ENCODE results near the gene ZNF407.

ZNF407 gene

DNA sequence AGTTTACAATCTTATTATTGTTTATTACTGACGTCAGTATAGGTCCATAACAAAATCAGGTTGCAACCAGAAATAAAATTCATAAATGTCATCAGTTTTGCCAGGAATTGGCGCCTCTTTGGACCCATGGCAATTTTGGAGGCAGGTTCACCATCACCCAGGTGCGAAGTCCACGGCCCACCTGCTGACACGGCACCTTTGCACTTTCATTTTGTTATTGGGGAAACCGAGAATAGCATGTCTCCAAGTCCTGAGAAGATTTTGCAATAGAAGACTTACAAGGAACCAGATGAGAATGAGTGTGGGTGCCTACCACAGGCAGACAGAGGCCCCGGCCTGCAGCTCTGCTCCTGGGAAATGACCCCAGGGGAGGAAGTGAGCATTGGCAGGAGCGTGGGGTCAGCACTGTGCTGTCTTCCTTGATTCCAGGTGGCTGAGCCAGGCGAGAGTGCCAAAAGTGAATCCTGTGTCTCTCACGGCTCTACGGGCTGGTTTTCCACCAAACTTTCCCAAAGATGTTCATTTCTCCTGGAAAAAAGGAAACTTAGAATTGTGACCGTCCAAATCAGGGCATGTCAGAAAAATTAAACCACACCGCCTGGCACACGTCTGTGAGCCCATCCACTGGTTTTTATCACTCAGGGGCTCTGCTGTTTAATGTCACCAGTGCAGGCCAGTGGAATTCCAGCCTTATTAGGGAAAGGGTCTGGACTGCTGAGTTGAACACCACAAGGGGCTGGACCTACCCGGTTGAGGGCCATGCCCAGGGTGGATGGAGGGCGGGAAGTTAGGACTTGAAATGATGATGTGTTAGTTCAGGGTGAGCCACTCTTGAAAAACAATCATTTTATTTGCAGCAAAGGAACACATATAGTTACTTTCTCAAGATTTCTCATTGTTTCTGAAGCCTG is 514.8 kb downstream of the ZNF407 start:
- no peak for TF ChIP-seq CTCF (IDR thresholded peaks at IDR 0.05; ENCODE audit: low read depth, low read length, missing control alignments)
- no peak for DNase-seq (ENCODE audit: low read depth)

GRCh38 chr18:75113455-75113854 is 515.8 kb downstream of the ZNF407 start:
- no peak overlapping the region for H3K4me3 ChIP-seq (ENCODE audit: low read depth, low read length)
- TF ChIP-seq CTCF (IDR thresholded peaks at IDR 0.05; ENCODE audit: low read depth, low read length, missing control alignments), result no peak

More for the DNA sequence above, 514.8 kb downstream of the ZNF407 start:
- no peak overlapping the region for H3K4me3 ChIP-seq (ENCODE audit: low read depth, low read length)

DNA sequence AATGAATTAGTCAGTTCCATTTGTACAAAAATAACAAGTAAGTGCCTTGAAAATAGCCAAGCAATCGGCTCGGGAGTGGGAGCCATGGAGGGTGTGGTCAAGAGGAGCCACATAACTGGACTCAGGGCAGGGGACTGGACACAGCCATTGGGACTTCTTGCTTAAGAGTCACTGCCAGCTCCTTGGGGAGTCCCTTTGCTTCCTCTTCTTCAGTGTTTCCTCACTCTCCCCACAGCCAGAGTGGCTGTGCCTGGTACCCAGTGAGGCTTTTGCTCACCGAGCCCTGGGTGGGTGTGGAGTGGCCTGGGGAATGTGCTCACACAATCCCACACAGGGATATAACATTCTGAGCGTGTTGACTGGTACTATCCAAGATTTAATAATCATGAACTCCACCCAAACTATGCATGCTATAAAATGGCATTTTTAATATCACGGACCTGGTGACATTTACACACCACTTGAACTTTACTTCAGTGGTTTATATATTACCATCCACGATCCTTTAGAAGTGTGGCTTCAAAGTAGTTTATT is 516.6 kb downstream of the ZNF407 start:
- DNase-seq (ENCODE audit: low read depth), result no peak
- H3K4me3 ChIP-seq (ENCODE audit: low read depth, low read length), result no peak overlapping the region
- no peak for TF ChIP-seq CTCF (IDR thresholded peaks at IDR 0.05; ENCODE audit: low read depth, low read length, missing control alignments)

More at GRCh38 chr18:75113455-75113854, 515.8 kb downstream of the ZNF407 start:
- no peak for DNase-seq (ENCODE audit: low read depth)
